Left cardiac atrium (tissue), 4 donors: ENCODE measurements around the gene ACSS1. TPM values are rescaled to one million over a fixed set of nuclear protein-coding genes. Genes with fewer than 3 reads are reported as not detected.

Experiments used
- ATAC-seq, 2 donors: fragments of 200-7000 bp; cut with Tn5 transposase; one replicate each; pipeline ENCODE4 v1.9.1; 2020; ENCODE audit warnings: mild to moderate bottlenecking in 2 of 2, moderate library complexity in 2 of 2
- DNase-seq: peaks from one replicate; pipeline ENCODE4 v3.0.0-alpha.2; 2020
- intact Hi-C, 2 donors: fragments of 100-400 bp; cut with DNase I; formaldehyde crosslinking; loops; one replicate each; pipeline versions ENCODE4 v1.14.1 to v1.15.1; 2022 to 2023
- total RNA-seq, 2 donors: library from RNA; stranded (reverse); fragmentation: NEBNext Ultra II Directional; extraction: Animal tissue kit (Norgen Biotek cat#: 25700); gene quantifications; one replicate each; pipeline ENCODE4 v1.2.1, GENCODE V29; 2021
- donor health status: DM: no; HTN: yes; CAD: no.
- donor health status: DM: no; HTN: yes; CAD: no; lungs with severe emphysema.
- donor health status: DM: yes; HTN: yes; CAD: no.
- donor health status: Dilated cardiomyopathy.

The ACSS1 gene
- total RNA-seq, 2 donors from 2014 or later: 27.9 to 55.0 TPM

GRCh38 chr20:24972341-24972740 is 85.6 kb downstream of the ACSS1 start:
- DNase-seq: no peak
- intact Hi-C loops: no loop called here

GRCh38 chr20:24971376-24972101 is 86.4 kb downstream of the ACSS1 start:
- DNase-seq (no peak), ATAC-seq (no peak)
- intact Hi-C loops: no loop called here

More at GRCh38 chr20:24972341-24972740, 85.6 kb downstream of the ACSS1 start:
- ATAC-seq: no peak

- intact Hi-C loops: no loop called here
- DNase-seq: no peak
- peak in 1 of 2 donors; percentile 28 for ATAC-seq
Observed at GRCh38 chr20:24970754-24971153, 87.2 kb downstream of the ACSS1 start.

- DNase-seq: no peak
- intact Hi-C loops: no loop called here
- ATAC-seq: no peak
Observed at GRCh38 chr20:24970030-24970553, 87.8 kb downstream of the ACSS1 start.

GRCh38 chr20:24969186-24970029 is 88.5 kb downstream of the ACSS1 start:
- DNase-seq (no peak), ATAC-seq (no peak)
- intact Hi-C loops: no loop called here

- no peak for DNase-seq
- no peak for ATAC-seq
- intact Hi-C loops: no loop called here
Observed at GRCh38 chr20:24968278-24968800, 89.6 kb downstream of the ACSS1 start.

- DNase-seq: no peak
- intact Hi-C loops: no loop called here
- no peak for ATAC-seq
Observed at GRCh38 chr20:24966317-24967012, 91.5 kb downstream of the ACSS1 start.

GRCh38 chr20:24965065-24965919 is 92.6 kb downstream of the ACSS1 start:
- no peak for ATAC-seq
- DNase-seq: no peak
- intact Hi-C loops: no loop called here

GRCh38 chr20:24964506-24964840 is 93.5 kb downstream of the ACSS1 start:
- ATAC-seq (no peak), DNase-seq (no peak)
- intact Hi-C loops: no loop called here

GRCh38 chr20:24963672-24964505 is 94.0 kb downstream of the ACSS1 start:
- intact Hi-C loops: no loop called here
- no peak for DNase-seq
- no peak for ATAC-seq

- intact Hi-C loops: no loop called here
- DNase-seq: no peak
- no peak for ATAC-seq
Observed at GRCh38 chr20:24962510-24962909, 95.4 kb downstream of the ACSS1 start.

- ATAC-seq (no peak), DNase-seq (no peak)
- intact Hi-C loops: no loop called here
Observed at GRCh38 chr20:24962182-24962492, 95.8 kb downstream of the ACSS1 start.

GRCh38 chr20:24961384-24962181 is 96.4 kb downstream of the ACSS1 start:
- DNase-seq (no peak), ATAC-seq (no peak)
- intact Hi-C loops: no loop called here

GRCh38 chr20:24960861-24961260 is 97.1 kb downstream of the ACSS1 start:
- intact Hi-C loops: no loop called here
- ATAC-seq (no peak), DNase-seq (no peak)

- intact Hi-C loops: no loop called here
Observed at GRCh38 chr20:24960302-24960801, 97.6 kb downstream of the ACSS1 start.

GRCh38 chr20:24959591-24960301 is 98.2 kb downstream of the ACSS1 start:
- intact Hi-C loops: no loop called here
- no peak for ATAC-seq
- no peak for DNase-seq

More at GRCh38 chr20:24960302-24960801, 97.6 kb downstream of the ACSS1 start:
- DNase-seq (no peak), ATAC-seq (no peak)
